CD4-positive, alpha-beta T cell (primary cell): Measurements from ENCODE around the gene TMEM181. TPM values are rescaled to one million over a fixed set of nuclear protein-coding genes. Genes with fewer than 3 reads are reported as not detected.

Experiments used
- ATAC-seq: fragments of 200-7000 bp; cut with Tn5 transposase; one replicate; pipeline ENCODE4 v1.10.0; 2022; ENCODE audit warnings: mild to moderate bottlenecking; ENCODE audit not compliant: poor library complexity
- CTCF ChIA-PET: fragments of 350-600 bp; sonication (Branson Sonifier 250); formaldehyde crosslinking; loops from one replicate; lab custom pipeline; 2021; ENCODE audit warnings: antibody characterized with exemption, inconsistent platforms; lab: Charles Lee
- POLR2A ChIA-PET: fragments of 350-600 bp; sonication (Branson Sonifier 250); formaldehyde crosslinking; loops from one replicate; lab custom pipeline; 2021; ENCODE audit warnings: antibody characterized with exemption, inconsistent platforms; lab: Charles Lee
- DNase-seq, 14 experiments: peaks; one replicate each; pipeline ENCODE4 v3.0.0-alpha.2; 2013 to 2020; ENCODE audit warnings: mixed read lengths in 2 of 14
- H3K27ac ChIP-seq, 2 donors: one replicate each; pipeline versions ENCODE4 v1.5.1 to v1.7.0; 2013; ENCODE audit warnings: low read length in 2 of 2, low read depth in 1 of 2, mild to moderate bottlenecking in 1 of 2
- H3K27me3 ChIP-seq, 2 experiments: 1 replicate in 1 of 2; 2 replicates in 1 of 2; pipeline versions ENCODE4 v1.6.1 to v1.7.0; 2013; ENCODE audit warnings: low read length in 2 of 2, control low read depth in 1 of 2, mild to moderate bottlenecking in 1 of 2, moderate library complexity in 1 of 2; ENCODE audit not compliant: insufficient read depth in 2 of 2, control insufficient read depth in 1 of 2
- H3K36me3 ChIP-seq: one replicate; pipeline ENCODE4 v1.6.1; 2013; ENCODE audit warnings: low read length, control low read depth; ENCODE audit not compliant: insufficient read depth
- H3K4me1 ChIP-seq: one replicate; pipeline ENCODE4 v1.6.1; 2013; ENCODE audit warnings: low read length, control low read depth; ENCODE audit not compliant: insufficient read depth
- H3K4me3 ChIP-seq: one replicate; pipeline ENCODE4 v1.5.1; 2013; ENCODE audit warnings: mild to moderate bottlenecking, low read length, moderate library complexity
- H3K9me3 ChIP-seq, 2 experiments: 1 replicate in 1 of 2; 2 replicates in 1 of 2; pipeline versions ENCODE4 v1.6.1 to v1.7.0; 2013; ENCODE audit warnings: low read length in 2 of 2, mild to moderate bottlenecking in 2 of 2, control low read depth in 1 of 2, moderate library complexity in 1 of 2; ENCODE audit not compliant: control insufficient read depth in 1 of 2, insufficient read depth in 1 of 2
- H3K27ac Mint-ChIP-seq: one replicate; pipeline ENCODE4 v1.8.0; 2020; ENCODE audit warnings: mixed read lengths
- H3K27me3 Mint-ChIP-seq: one replicate; pipeline ENCODE4 v1.8.0; 2021; ENCODE audit warnings: mixed read lengths
- H3K36me3 Mint-ChIP-seq: one replicate; pipeline ENCODE4 v1.8.0; 2021; ENCODE audit warnings: low read depth, mixed read lengths
- H3K4me1 Mint-ChIP-seq: one replicate; pipeline ENCODE4 v1.8.0; 2021; ENCODE audit warnings: low read depth, mixed read lengths
- H3K4me3 Mint-ChIP-seq: one replicate; pipeline ENCODE4 v1.8.0; 2020; ENCODE audit warnings: mild to moderate bottlenecking, mixed read lengths
- H3K9me3 Mint-ChIP-seq: one replicate; pipeline ENCODE4 v1.8.0; 2020; ENCODE audit warnings: mixed read lengths
- intact Hi-C, 2 experiments: fragments of 100-400 bp; cut with DNase I in 1 of 2; cut with micrococcal nuclease in 1 of 2; formaldehyde crosslinking; loops; one replicate each; pipeline versions ENCODE4 v1.15.1 to v1.9.0; 2023 to 2025; cut with DNase I, micrococcal nuclease
- total RNA-seq, 174 experiments: library from RNA in 2 of 174; stranded (reverse) in 2 of 174; gene quantifications; one replicate each; pipeline ENCODE4 v1.2.3 and lab custom pipeline; 2021 to 2026
- TF ChIP-seq, protein P1 (sequence below): fragments of 200-600 bp; IDR thresholded peaks from one replicate; pipeline ENCODE4 v1.8.0; 2022; ENCODE audit warnings: antibody characterized with exemption, mild to moderate bottlenecking

TMEM181 gene
- total RNA-seq, 2 experiments from 2014 or later = 10.2 to 10.9 TPM

DNA sequence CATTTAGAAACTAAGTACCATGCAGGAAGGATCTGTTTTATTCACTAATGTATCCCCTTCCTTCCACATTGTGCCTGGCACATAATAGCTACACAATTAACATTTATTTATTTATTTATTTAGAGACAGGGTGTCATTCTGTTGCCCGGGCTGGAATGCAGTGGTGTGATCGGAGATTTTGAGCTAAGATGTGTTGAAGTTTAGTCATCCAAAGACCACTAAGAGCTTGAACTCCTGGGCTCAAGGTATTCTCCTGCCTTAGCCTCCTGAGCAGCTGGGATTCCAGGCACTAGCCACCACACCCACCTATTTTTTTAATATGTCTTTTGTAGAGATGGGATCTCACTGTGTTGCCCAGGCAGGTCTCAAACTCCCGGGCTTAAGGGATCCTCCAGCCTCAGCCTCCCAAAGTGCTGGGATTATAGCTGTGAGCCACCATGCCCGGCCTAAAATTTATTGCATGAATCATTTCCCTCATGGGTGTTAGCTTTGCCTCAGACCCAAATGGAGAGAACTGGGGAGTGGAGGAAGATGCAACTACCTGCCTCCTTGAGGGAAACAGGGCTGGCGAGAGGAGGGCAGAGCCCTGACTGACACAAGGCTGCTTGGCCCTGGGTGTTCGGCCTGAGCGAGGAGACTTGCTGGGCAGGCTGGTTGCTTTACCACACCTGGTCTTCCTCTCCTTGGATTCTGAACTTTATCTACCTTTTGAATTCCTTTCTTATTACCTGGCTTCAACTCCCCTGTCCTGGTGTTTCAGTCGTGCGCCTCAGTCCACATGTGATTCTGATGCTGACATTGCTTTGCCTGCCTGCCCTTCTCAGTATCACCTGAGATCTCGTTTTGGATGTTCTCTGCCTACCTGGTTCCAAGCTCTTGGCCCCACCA, 86.4 kb downstream of the TMEM181 start:
- ChIA-PET CTCF (interaction anchor here (1.3 to 1.6 kb wide), 2 partner anchors 14 to 58 kb away, joined by 4 to 5 read pairs; no protein-coding TSS in a partner anchor), POLR2A (interaction anchor here (0.8 kb wide), 1 partner anchor 15 kb away, joined by 3 read pairs; no protein-coding TSS in a partner anchor)
- ATAC-seq = no peak
- peak overlapping the region; percentile 97 for H3K27ac Mint-ChIP-seq
- DNase-seq = no peak
- H3K4me3 ChIP-seq = no peak overlapping the region
- peak overlapping the region in 1 of 2 donors; percentile 4 for H3K27ac ChIP-seq
- no peaks in the 10 kb centered on the region for H3K9me3 Mint-ChIP-seq
- peaks cover 45% of the 10 kb centered on the region for H3K36me3 Mint-ChIP-seq
- H3K4me3 Mint-ChIP-seq = peak overlapping the region; percentile 94
- H3K27me3 Mint-ChIP-seq = no peaks in the 10 kb centered on the region
- no peaks in the 10 kb centered on the region for H3K27me3 ChIP-seq
- H3K4me1 ChIP-seq = peaks cover 56% of the 10 kb centered on the region
- no peaks in the 10 kb centered on the region for H3K9me3 ChIP-seq
- peaks cover 8% of the 10 kb centered on the region for H3K36me3 ChIP-seq
- H3K4me1 Mint-ChIP-seq = peaks cover 65% of the 10 kb centered on the region
- TF ChIP-seq, protein P1, sequence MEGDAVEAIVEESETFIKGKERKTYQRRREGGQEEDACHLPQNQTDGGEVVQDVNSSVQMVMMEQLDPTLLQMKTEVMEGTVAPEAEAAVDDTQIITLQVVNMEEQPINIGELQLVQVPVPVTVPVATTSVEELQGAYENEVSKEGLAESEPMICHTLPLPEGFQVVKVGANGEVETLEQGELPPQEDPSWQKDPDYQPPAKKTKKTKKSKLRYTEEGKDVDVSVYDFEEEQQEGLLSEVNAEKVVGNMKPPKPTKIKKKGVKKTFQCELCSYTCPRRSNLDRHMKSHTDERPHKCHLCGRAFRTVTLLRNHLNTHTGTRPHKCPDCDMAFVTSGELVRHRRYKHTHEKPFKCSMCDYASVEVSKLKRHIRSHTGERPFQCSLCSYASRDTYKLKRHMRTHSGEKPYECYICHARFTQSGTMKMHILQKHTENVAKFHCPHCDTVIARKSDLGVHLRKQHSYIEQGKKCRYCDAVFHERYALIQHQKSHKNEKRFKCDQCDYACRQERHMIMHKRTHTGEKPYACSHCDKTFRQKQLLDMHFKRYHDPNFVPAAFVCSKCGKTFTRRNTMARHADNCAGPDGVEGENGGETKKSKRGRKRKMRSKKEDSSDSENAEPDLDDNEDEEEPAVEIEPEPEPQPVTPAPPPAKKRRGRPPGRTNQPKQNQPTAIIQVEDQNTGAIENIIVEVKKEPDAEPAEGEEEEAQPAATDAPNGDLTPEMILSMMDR = no peak
- intact Hi-C loops = loop anchor here (10.0 kb wide), 2 partner anchors 459 to 1271 kb away; no protein-coding TSS in a partner anchor

DNA sequence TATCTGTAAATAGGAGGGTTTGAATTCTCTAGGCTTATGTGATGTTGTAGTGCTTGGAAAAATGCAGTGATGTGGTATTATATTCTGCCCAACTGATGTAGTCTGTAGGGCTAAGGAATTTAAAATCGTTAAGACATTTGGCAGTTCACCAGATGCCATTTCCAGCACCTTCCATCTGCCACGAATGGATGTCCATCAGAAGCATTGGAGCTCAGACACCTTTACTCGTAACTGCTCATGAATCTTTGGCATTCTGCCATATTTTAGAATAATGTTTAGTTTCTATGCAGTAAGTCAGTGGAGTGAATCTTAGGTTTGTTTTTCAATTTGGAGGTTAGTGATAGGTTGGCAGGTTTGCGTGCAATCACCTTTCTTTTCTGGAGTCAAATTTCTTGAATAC, 87.6 kb downstream of the TMEM181 start:
- H3K9me3 Mint-ChIP-seq = no peaks in the 10 kb centered on the region
- H3K36me3 ChIP-seq = no peaks in the 10 kb centered on the region
- ChIA-PET POLR2A (no interaction called here), CTCF (interaction anchor here (4.1 kb wide), 1 partner anchor 44 kb away, joined by 22 read pairs; no protein-coding TSS in a partner anchor)
- H3K36me3 Mint-ChIP-seq = peaks cover 36% of the 10 kb centered on the region
- H3K9me3 ChIP-seq = no peaks in the 10 kb centered on the region
- peaks cover 56% of the 10 kb centered on the region for H3K4me1 ChIP-seq
- H3K27ac ChIP-seq = no peak overlapping the region
- TF ChIP-seq, protein P1 = no peak
- no peak for DNase-seq
- H3K27ac Mint-ChIP-seq = peak overlapping the region; percentile 97
- no peaks in the 10 kb centered on the region for H3K27me3 Mint-ChIP-seq
- peak overlapping the region; percentile 71 for H3K4me3 Mint-ChIP-seq
- H3K4me1 Mint-ChIP-seq = peaks cover 54% of the 10 kb centered on the region
- H3K27me3 ChIP-seq = no peaks in the 10 kb centered on the region
- ATAC-seq = no peak
- H3K4me3 ChIP-seq = no peak overlapping the region
- intact Hi-C loops = loop anchor here (10.0 kb wide), 2 partner anchors 457 to 1273 kb away; no protein-coding TSS in a partner anchor

DNA sequence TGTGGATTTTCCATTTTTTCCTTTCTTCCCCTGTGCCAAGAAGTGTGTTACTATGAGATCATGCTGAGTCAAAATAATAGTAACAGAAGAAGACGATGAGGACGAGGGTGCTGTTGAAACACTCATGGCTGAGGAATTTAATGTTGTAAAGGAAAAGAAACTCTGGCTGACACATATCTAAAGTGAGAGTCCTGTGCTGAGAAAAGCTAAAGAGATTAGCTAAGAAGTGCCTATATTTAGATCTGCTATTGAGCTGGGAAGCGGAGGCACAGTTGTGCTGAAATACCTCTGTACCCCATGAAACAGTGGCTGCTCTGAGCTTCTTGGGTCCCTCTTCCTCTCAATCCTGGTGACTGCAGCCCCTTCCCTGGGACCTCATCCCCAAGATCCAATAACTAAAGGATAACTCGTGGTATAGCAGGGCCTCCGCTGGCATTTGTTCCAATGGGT, 88.8 kb downstream of the TMEM181 start:
- H3K4me3 Mint-ChIP-seq = peak overlapping the region; percentile 35
- H3K4me1 ChIP-seq = peaks cover 59% of the 10 kb centered on the region
- H3K27me3 ChIP-seq = no peaks in the 10 kb centered on the region
- peaks cover 55% of the 10 kb centered on the region for H3K4me1 Mint-ChIP-seq
- POLR2A ChIA-PET = interaction anchor here (1.2 to 2.9 kb wide), 3 partner anchors 10 to 14 kb away, joined by 4 to 10 read pairs (median 6); no protein-coding TSS in a partner anchor
- ATAC-seq (no peak), DNase-seq (no peak)
- no peaks in the 10 kb centered on the region for H3K9me3 Mint-ChIP-seq
- peaks cover 35% of the 10 kb centered on the region for H3K36me3 Mint-ChIP-seq
- CTCF ChIA-PET = interaction anchor here (1.4 to 4.1 kb wide), 3 partner anchors 11 to 394 kb away, joined by 3 to 22 read pairs (median 14); no protein-coding TSS in a partner anchor
- peak overlapping the region in 1 of 2 donors; percentile 60 for H3K27ac ChIP-seq
- no peaks in the 10 kb centered on the region for H3K9me3 ChIP-seq
- intact Hi-C loops = loop anchor here (1.0 to 10.0 kb wide), 3 partner anchors 39 to 1274 kb away; no protein-coding TSS in a partner anchor
- H3K27me3 Mint-ChIP-seq = no peaks in the 10 kb centered on the region
- H3K36me3 ChIP-seq = peaks cover 3% of the 10 kb centered on the region
- TF ChIP-seq, protein P1 = no peak
- peak overlapping the region; percentile 91 for H3K27ac Mint-ChIP-seq
- H3K4me3 ChIP-seq = no peak overlapping the region
